D341Med (cell line): Measurements from ENCODE around the gene LIMS3.
"Not testable (repeated sequence)": the region's sequence is repeated elsewhere in the genome, so short reads cannot be mapped to it uniquely, and the experiment has no call there.

Source experiments
- DNase-seq: peaks from one replicate; pipeline ENCODE4 v3.0.0; 2012; ENCODE audit warnings: low spot score

LIMS3 gene, protein sequence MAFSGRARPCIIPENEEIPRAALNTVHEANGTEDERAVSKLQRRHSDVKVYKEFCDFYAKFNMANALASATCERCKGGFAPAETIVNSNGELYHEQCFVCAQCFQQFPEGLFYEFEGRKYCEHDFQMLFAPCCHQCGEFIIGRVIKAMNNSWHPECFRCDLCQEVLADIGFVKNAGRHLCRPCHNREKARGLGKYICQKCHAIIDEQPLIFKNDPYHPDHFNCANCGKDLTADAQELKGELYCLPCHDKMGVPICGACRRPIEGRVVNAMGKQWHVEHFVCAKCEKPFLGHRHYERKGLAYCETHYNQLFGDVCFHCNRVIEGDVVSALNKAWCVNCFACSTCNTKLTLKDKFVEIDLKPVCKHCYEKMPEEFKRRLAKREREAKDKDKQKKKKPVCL

GRCh38 chr2:109898462-109899336, at the start of gene LIMS3:
LIMS3 (plus strand) TSS chr2:109898688; CDS start chr2:109898729, 41 bp downstream.
- DNase-seq = not testable (repeated sequence)

- DNase-seq = not testable (repeated sequence)
Measured at GRCh38 chr2:109871129-109871751, 27.2 kb upstream of the LIMS3 start.

DNA sequence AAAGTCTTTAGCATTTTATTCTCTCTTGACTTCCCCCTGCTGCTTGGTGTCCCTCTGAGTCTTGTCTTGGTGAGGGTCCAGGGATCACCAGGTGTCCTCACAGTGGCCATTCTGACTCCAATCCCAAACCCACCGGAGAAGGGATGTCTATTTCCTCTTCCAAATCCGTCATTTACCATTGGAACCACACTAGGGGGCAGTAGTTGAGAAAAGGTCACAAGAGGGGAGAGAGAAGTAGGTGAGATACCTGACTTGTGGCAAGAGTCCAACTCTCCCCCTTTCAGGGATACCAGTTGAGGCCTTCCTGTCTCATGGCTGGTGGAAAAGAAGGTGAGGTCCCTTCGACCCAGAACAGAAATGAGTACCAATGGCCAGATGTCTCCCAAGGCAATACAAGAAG, 21.9 kb upstream of the LIMS3 start:
- not testable (repeated sequence) for DNase-seq

- not testable (repeated sequence) for DNase-seq
Measured at GRCh38 chr2:109882112-109882511, 16.4 kb upstream of the LIMS3 start.

GRCh38 chr2:109888414-109888813, 10.1 kb upstream of the LIMS3 start:
- DNase-seq = not testable (repeated sequence)

DNA sequence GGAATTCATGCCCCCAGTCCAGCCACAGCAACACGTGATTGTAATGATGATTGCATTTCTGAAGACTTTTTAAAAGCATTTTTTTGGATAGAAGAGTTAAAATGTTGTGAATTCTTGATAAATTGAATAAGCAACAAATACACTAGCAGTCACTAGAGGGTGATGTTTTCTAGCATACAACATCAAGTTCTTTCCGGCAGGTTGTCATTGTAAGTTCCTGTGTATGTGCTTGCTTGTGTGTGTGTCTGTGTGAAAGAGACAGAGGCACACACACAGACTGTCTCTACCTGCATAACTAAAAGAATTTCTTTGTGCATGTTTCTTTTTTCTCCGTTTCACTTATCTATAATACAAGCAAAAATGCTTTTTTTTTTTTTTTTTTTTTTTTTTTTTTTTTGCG, 8.6 kb upstream of the LIMS3 start:
- DNase-seq = not testable (repeated sequence)

DNA sequence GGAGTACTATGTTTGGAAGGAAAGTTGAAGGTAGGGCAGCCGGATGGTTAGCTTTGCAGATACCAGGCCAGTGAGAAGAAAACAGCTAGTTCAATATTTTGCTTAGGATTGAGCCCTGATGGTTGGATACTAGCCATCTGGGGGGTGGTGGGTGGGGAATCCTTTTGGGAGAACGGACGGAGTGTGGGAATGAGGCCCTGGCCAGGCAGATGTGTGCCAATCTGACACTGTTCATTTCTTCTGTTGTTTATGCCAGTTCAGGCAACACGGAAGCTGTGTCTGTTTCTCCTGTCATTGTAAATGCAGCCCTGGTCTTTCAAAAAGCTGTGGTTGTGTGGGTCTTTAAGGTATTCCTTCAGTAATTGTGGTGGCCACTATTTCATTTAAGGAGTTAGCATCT, 7.5 kb upstream of the LIMS3 start:
- DNase-seq = not testable (repeated sequence)

- not testable (repeated sequence) for DNase-seq
Measured at GRCh38 chr2:109893736-109894135, 4.8 kb upstream of the LIMS3 start.

GRCh38 chr2:109894141-109894540, 4.3 kb upstream of the LIMS3 start:
- DNase-seq = not testable (repeated sequence)

- DNase-seq = not testable (repeated sequence)
Measured at GRCh38 chr2:109895090-109895869, 3.2 kb upstream of the LIMS3 start.

DNA sequence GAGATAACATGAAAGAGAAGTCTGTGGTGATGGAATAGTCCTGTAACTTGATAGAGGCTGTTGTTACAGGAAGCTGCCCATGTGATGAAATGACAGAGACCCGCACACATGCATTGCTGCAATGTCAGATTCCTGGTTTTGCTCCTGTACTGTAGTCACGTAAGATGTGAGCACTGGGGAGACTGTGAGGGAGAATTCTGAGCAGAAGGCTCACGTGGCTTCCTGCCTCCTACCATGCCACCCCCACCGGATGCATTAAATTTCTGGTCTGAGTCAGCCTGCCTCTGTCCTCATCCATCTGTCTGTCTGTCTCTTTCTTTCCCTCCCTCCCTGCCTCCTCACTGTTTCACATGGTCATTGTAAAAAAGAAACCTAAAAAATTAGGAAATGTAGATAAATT, 2.3 kb upstream of the LIMS3 start:
- DNase-seq = not testable (repeated sequence)

DNA sequence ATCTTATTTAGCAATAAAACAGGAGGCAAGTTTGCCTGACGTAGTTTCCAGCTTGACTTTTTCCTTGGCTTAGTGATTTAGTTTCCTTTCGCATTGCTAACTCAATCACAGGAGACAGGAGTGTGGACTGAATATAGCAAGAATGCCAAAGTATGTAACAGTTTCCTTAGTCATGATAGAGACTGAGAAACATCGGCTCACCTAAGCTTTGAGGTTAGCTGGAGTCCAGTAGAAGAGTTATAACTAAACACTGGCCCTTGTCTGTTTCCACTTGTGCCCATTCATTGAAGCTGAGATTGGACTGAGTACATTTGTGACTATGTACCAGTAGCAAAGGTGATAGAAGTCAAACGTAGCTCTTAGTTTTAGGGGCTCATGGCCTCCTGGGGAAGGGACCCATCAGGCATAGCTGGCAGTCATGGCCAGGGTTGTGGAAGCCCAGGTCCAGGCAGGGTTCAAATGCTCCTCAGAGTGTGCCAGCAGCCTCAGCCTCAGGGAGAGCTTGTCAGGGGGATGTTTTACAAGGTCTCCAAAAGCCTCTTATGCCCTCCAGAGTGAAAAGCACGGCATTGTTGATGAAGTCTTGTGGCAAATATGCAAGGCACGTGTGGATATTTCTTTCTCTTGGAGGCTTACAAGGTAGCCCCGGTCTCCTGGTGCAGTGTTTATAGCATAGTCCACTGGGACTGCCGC, 573 bp upstream of the LIMS3 start:
- DNase-seq = not testable (repeated sequence)

GRCh38 chr2:109905796-109906195, 7.3 kb downstream of the LIMS3 start:
- DNase-seq = not testable (repeated sequence)

- not testable (repeated sequence) for DNase-seq
Measured at GRCh38 chr2:109908626-109909025, 10.1 kb downstream of the LIMS3 start.

- DNase-seq = not testable (repeated sequence)
Measured at GRCh38 chr2:109910789-109911188, 12.3 kb downstream of the LIMS3 start.

GRCh38 chr2:109913911-109914310, 15.4 kb downstream of the LIMS3 start:
- DNase-seq = not testable (repeated sequence)

DNA sequence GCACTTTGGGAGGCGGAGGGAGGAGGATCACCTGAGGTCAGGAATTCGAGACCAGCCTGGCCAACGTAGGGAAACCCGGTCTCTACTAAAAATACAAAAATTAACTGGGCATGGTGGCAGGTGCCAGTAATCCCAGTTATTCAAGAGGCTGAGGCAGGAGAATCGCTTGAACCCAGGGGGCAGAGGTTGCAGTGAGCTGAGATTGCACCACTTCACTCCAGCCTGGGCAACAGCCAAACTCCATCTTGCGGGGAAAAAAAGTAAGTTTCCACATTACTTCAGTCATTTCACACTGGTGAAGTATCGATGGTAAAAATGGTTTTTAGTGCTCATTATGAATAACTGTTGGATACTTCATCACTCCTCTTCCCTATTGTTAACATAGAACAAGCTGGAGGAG, 16.1 kb downstream of the LIMS3 start:
- not testable (repeated sequence) for DNase-seq

GRCh38 chr2:109915830-109916229, 17.3 kb downstream of the LIMS3 start:
- DNase-seq = not testable (repeated sequence)

DNA sequence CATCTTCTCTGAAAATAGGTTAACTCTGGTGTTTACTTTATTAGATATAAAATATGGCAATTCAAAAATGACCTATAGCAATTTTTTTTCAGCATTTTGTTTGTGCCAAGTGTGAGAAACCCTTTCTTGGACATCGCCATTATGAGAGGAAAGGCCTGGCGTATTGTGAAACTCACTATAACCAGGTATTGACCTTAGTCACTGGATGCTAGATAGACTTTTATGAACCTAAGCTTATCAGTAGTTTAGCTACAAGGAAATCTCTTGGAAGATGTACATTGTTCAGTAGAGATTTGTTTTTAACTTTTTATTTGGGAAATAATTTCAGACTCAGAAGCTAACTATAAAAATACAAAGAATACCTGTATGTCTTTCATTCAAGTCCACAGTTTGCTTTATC, 21.7 kb downstream of the LIMS3 start:
- DNase-seq = not testable (repeated sequence)

DNA sequence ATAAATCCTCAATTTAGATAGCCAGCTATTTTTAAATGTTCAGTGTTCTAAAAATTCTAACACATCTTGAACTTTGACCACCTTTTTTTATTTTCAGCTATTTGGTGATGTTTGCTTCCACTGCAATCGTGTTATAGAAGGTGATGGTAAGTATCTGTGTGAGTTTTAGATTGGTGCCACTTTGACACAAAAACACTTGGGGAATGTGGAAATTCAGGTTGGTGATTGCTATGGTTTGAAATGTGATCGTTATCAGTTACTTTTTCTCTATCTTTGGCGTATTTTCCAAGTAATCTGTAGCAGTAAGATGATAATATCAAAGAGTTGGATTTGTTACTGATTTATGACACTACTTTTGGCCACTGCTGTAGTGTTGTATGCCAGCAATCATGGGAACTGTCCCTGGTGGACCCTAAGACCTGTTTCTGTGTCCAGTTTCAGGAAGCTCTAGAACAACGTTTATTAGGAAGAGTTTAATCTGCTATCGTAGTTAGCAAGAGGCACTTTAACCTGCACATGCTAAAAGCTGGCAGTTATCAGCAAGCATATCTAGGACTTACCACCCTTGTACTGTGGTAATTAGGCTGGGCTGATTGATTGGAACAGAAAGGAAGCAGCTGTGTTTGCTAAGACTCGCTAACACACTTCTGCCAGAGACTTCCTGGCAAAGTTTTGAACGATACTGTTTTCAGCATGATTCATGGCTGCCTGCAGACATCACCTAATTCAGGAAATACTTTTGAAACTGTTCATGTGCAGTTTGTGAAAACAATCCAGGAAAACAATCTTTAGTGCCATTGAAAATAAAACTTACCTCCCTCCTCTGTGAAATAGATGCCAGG, 23.3 kb downstream of the LIMS3 start:
- DNase-seq = not testable (repeated sequence)
